ENCODE data around the gene TACC2.

Gene TACC2

GRCh38 chr10:122237331-122237990 is 248.5 kb downstream of the TACC2 start:
- Histone ChIP-seq H3K36me3 (peaks cover 0 to 99% (median 76%) of the 10 kb centered on the region in 11 experiments; a peak in 15 of 22 replicates), H4K20me1 (no peaks in the 10 kb centered on the region; a peak in 1 of 22 replicates), H3K9ac (no peak overlapping the region)

GRCh38 chr10:122239578-122240257 is 250.8 kb downstream of the TACC2 start:
- no peaks in the 10 kb centered on the region for H3K9me3 ChIP-seq (replicated peaks in 1 of 11)
- no peaks in the 10 kb centered on the region for H3K27me3 ChIP-seq
- no peak overlapping the region for H3K9ac ChIP-seq
- peaks cover 0 to 100% (median 80%) of the 10 kb centered on the region in 11 experiments; a peak in 15 of 22 replicates for H3K36me3 ChIP-seq
- TF ChIP-seq Cebpa-rat (IDR thresholded peaks at IDR 0.05), result no peak
- no peak overlapping the region for H3K4me2 ChIP-seq
- no peak overlapping the region for H3K27ac ChIP-seq
- H3K4me1 ChIP-seq, result 0 out of 20 replicates have a peak, but pooled peaks cover 0 to 6% (median 0%) of the 10 kb centered on the region in 10 experiments
- no peak overlapping the region for H3K4me3 ChIP-seq
- no peaks in the 10 kb centered on the region for H4K20me1 ChIP-seq

More at GRCh38 chr10:122237331-122237990, 248.5 kb downstream of the TACC2 start:
- Histone ChIP-seq H3K27ac (no peak overlapping the region), H3K4me3 (no peak overlapping the region), H3K9me3 (replicated peaks in 1 of 11) (no peaks in the 10 kb centered on the region), H3K27me3 (no peaks in the 10 kb centered on the region), H3K4me2 (no peak overlapping the region), H3K4me1 (peaks cover 0 to 16% (median 6%) of the 10 kb centered on the region in 10 experiments; a peak in 6 of 20 replicates)
- no peak for TF ChIP-seq Cebpa-rat (IDR thresholded peaks at IDR 0.05)

GRCh38 chr10:122240401-122240800 is 251.4 kb downstream of the TACC2 start:
- H3K4me2 ChIP-seq, result no peak overlapping the region
- H3K9ac ChIP-seq, result no peak overlapping the region
- H3K4me1 ChIP-seq, result 0 out of 20 replicates have a peak, but pooled peaks cover 0 to 8% (median 0%) of the 10 kb centered on the region in 10 experiments
- H3K36me3 ChIP-seq, result peaks cover 0 to 100% (median 80%) of the 10 kb centered on the region in 11 experiments; a peak in 15 of 22 replicates
- no peaks in the 10 kb centered on the region for H4K20me1 ChIP-seq
- no peaks in the 10 kb centered on the region for H3K9me3 ChIP-seq (replicated peaks in 1 of 11)
- H3K27ac ChIP-seq, result no peak overlapping the region
- H3K4me3 ChIP-seq, result no peak overlapping the region
- H3K27me3 ChIP-seq, result no peaks in the 10 kb centered on the region
- TF ChIP-seq Cebpa-rat (IDR thresholded peaks at IDR 0.05), result no peak

- no peak for TF ChIP-seq Cebpa-rat (IDR thresholded peaks at IDR 0.05)
- peaks cover 0 to 100% (median 67%) of the 10 kb centered on the region in 11 experiments; a peak in 15 of 22 replicates for H3K36me3 ChIP-seq
- no peaks in the 10 kb centered on the region for H3K9me3 ChIP-seq (replicated peaks in 1 of 11)
Observed at GRCh38 chr10:122241836-122242235, 252.9 kb downstream of the TACC2 start.

GRCh38 chr10:122243550-122243949 is 254.6 kb downstream of the TACC2 start:
- TF ChIP-seq Cebpa-rat (IDR thresholded peaks at IDR 0.05), result no peak
- no peaks in the 10 kb centered on the region for H3K27me3 ChIP-seq
- H3K4me3 ChIP-seq, result no peak overlapping the region
- no peak overlapping the region for H3K27ac ChIP-seq
- no peaks in the 10 kb centered on the region for H4K20me1 ChIP-seq
- H3K4me2 ChIP-seq, result no peak overlapping the region
- H3K9ac ChIP-seq, result no peak overlapping the region
- H3K36me3 ChIP-seq, result peaks cover 0 to 95% (median 53%) of the 10 kb centered on the region in 11 experiments; a peak in 15 of 22 replicates
- H3K4me1 ChIP-seq, result peaks cover 0 to 10% (median 0%) of the 10 kb centered on the region in 10 experiments; a peak in 1 of 20 replicates
- no peaks in the 10 kb centered on the region for H3K9me3 ChIP-seq (replicated peaks in 1 of 11)

More at GRCh38 chr10:122241836-122242235, 252.9 kb downstream of the TACC2 start:
- Histone ChIP-seq H3K4me3 (no peak overlapping the region), H3K4me2 (no peak overlapping the region), H3K27ac (no peak overlapping the region), H4K20me1 (no peaks in the 10 kb centered on the region), H3K9ac (no peak overlapping the region), H3K27me3 (no peaks in the 10 kb centered on the region), H3K4me1 (0 out of 20 replicates have a peak, but pooled peaks cover 0 to 8% (median 0%) of the 10 kb centered on the region in 10 experiments)

GRCh38 chr10:122244001-122244975 is 255.3 kb downstream of the TACC2 start:
- Histone ChIP-seq H3K9me3 (replicated peaks in 1 of 11) (no peaks in the 10 kb centered on the region), H3K36me3 (peaks cover 0 to 95% (median 48%) of the 10 kb centered on the region in 11 experiments; a peak in 15 of 22 replicates), H3K27me3 (no peaks in the 10 kb centered on the region), H3K4me1 (peaks cover 0 to 10% (median 0%) of the 10 kb centered on the region in 10 experiments; a peak in 1 of 20 replicates), H4K20me1 (no peaks in the 10 kb centered on the region), H3K4me3 (no peak overlapping the region), H3K9ac (no peak overlapping the region), H3K4me2 (no peak overlapping the region; a peak in 1 of 22 replicates), H3K27ac (no peak overlapping the region)
- no peak for TF ChIP-seq Cebpa-rat (IDR thresholded peaks at IDR 0.05)

- no peaks in the 10 kb centered on the region for H4K20me1 ChIP-seq
- TF ChIP-seq Cebpa-rat (IDR thresholded peaks at IDR 0.05), result no peak
- no peak overlapping the region for H3K27ac ChIP-seq
Observed at GRCh38 chr10:122245136-122245535, 256.2 kb downstream of the TACC2 start.

GRCh38 chr10:122245897-122246296 is 256.9 kb downstream of the TACC2 start:
- Histone ChIP-seq H3K36me3 (peaks cover 0 to 95% (median 44%) of the 10 kb centered on the region in 11 experiments; a peak in 15 of 22 replicates), H4K20me1 (no peaks in the 10 kb centered on the region), H3K4me3 (no peak overlapping the region), H3K4me1 (peaks cover 0 to 14% (median 0%) of the 10 kb centered on the region in 10 experiments; a peak in 2 of 20 replicates), H3K27ac (peak overlapping the region in 1 of 11 experiments; percentile 36; a peak in 1 of 22 replicates), H3K9me3 (replicated peaks in 1 of 11) (no peaks in the 10 kb centered on the region), H3K4me2 (no peak overlapping the region), H3K9ac (no peak overlapping the region), H3K27me3 (no peaks in the 10 kb centered on the region)
- no peak for TF ChIP-seq Cebpa-rat (IDR thresholded peaks at IDR 0.05)

More at GRCh38 chr10:122245136-122245535, 256.2 kb downstream of the TACC2 start:
- Histone ChIP-seq H3K4me1 (peaks cover 0 to 10% (median 0%) of the 10 kb centered on the region in 10 experiments; a peak in 2 of 20 replicates), H3K9ac (no peak overlapping the region), H3K36me3 (peaks cover 0 to 95% (median 47%) of the 10 kb centered on the region in 11 experiments; a peak in 15 of 22 replicates), H3K4me2 (no peak overlapping the region), H3K4me3 (no peak overlapping the region), H3K27me3 (no peaks in the 10 kb centered on the region), H3K9me3 (replicated peaks in 1 of 11) (no peaks in the 10 kb centered on the region)

Measured in BLaER1 treated with 17β-estradiol and CSF1 and Interleukin-3, amounts not matched to agents 10 nM and 100 nM (cell line).